OCI-M2 (cell line): ENCODE measurements around the gene TPP1.
A peak's percentile ranks its signal among the peaks of the same experiment; 100 is the strongest.

Experiments
- DNase-seq: peaks from one replicate; lab custom pipeline; 2025; ENCODE audit not compliant: unreplicated experiment; lab: John Stamatoyannopoulos, UW

Gene TPP1

DNA sequence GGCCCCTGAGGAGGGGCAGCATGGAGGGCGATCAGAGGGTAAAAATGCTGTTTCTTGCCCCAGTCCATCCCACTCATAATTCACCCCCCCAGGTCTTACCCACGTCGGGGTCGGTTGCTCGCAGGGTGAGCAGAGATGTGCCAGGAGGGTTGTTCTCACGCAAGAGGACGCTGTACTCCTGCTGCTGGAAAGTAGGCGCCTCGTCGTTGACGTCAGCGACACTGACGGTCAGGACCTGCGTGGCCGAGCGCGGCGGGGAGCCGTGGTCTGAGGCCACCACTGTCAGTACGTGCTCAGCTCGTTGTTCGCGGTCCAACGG lies 10.3 kb upstream of the TPP1 start:
- DNase-seq = no peak

- no peak for DNase-seq
Measured at GRCh38 chr11:6628526-6628925, 9.3 kb upstream of the TPP1 start.

- DNase-seq = no peak
Measured at GRCh38 chr11:6627762-6628241, 8.6 kb upstream of the TPP1 start.

GRCh38 chr11:6626971-6627761 lies 7.9 kb upstream of the TPP1 start:
- no peak for DNase-seq

DNA sequence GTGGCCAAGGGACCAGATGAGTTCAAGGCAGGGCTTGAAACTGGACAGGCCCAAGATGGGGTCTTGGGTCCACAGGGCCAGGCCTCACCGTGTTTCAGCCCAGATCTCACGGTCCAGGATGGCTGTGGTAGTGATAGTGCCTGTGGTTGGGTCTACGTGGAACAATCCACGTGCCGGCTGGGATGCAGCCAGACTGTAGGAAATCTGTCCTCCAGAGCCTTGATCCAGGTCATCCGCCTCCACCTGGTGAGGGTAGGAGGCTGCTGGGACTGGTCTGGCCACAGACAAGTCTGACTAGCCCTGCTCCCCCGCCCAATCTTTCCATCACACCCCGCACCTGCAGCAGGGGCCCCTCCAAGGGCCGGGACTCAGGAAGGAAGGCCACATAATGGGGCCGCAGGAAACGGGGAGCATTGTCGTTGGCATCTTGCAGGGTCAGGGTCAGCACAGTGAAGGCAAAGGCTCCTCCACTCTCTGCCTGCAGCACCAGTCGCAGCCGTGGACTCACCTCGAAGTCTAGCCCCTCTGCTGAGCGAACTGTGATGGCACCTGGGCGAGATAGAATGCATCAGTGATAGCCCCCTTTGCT lies 6.7 kb upstream of the TPP1 start:
- DNase-seq = no peak

DNA sequence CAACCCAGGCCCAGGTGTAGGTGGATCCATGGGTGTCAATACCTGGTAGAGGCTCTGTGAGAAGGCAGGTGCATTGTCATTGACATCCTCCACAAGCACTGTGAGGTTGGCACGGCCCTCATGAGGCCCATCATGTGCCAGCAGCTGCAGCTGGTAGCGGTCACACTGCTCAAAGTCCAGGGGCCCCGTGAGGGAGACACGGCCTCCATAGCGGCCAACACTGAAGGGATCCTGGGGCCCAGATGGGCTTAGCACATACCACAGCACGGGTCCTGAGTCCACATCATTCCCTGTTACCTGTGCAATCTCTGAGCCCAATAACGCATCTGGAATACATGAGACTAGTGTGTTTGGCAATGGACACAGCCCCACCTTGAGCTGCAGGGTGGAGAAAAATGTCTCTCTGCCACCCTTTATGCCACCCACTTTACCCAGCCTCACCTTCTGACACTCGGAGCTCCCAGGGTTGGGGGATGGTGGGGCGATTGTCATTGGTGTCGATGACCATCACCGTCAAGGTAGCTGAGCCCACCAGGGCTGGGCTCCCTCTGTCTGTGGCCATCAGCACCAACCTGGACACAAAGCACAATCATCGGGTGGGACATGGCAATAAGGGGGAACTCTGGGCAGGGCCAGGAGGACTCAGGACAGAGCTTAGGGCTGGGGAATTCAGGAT lies 6.1 kb upstream of the TPP1 start:
- DNase-seq = no peak

GRCh38 chr11:6623391-6624363 lies 4.5 kb upstream of the TPP1 start:
- no peak for DNase-seq

DNA sequence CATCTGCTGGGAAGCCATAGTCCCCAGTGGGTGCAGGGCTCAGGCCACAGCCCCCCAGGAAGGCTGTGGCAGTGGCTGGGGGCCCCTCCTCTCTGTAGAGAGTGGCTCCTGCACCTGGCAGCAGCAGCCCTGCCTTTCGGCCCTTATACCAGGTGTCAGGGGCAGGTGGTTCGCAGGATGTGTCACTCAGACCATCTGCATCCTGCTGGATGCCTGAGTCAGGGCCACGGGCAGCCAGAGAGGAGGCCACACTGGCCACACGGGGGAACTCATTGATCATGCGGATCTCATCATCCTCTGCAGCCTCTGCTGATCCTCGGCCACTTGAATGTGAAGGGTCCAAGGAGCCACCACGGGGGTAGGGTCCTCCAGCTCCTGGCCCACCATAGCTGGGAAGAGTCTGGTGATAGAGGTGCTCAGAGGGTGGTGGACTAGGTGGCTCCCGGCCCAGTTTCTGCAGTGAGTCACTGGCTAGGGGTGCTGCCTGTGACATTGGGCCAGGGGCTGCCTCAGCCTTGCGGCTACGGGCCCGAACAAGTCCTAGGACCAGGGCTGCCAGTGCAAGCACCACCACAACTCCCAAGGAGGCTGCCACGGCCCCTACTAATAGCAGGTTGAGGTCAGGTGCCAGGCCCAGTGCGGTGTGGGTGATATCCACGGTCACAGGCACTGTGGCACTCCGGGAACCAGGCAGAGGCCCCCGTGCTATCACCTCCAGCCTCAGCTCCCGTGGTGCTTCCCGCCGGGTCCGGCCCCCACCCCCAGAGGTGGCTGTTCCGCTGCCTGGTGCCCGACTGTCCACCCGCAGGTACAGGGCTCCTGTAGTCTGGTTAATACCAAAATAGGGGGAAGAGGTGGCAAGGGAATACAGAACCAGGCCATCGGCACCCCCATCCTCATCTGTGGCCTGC lies 3.3 kb upstream of the TPP1 start:
- DNase-seq = no peak

DNA sequence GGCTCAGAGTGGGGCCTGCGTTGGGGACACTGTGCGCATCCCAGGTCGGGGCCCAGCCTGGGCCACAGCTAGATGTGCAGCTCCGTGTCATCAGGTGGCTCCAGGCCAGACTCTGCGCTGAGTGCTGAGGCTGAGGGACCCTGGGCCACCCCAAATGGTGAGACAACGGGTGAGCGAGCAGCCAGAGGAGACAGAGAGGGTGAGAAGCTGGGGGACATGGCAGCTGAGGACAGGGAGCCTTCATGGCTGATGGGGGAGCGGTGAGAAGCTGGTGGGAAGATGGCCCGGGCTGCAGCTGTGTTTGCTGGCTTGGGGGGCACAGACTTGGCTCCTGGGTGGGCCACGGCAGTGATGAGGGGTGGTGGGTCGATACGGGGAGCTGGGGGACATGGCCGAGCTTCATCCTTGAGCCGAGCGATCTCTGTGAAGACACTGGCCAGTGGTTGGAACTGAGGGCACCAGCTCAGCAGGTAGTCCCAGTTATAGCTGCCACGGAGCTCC lies 2.5 kb upstream of the TPP1 start:
- no peak for DNase-seq

DNA sequence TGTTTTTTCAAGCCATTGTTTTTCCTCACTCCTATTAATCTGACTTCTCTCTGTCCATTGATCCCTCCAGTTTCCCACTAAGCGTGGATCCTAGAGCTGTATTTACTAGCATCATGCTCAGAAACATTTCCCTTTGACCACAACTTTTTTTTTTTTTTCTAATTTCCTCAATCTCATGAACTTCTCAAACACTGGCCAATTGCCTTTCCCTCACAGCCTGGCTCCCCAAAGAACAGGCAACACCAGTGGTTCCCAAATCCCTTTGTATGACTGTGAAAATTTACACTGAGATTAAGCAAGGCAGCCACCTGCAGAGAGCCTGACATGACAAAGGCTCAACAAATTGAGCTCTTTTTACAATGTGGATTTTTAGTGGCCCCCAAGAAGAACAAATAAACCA lies 1.4 kb upstream of the TPP1 start:
- DNase-seq = no peak

- DNase-seq = peak; percentile 15
Measured at GRCh38 chr11:6618117-6619003, 862 bp downstream of the TPP1 start.

- DNase-seq = no peak
Measured at GRCh38 chr11:6617315-6617781, 1.9 kb downstream of the TPP1 start.

DNA sequence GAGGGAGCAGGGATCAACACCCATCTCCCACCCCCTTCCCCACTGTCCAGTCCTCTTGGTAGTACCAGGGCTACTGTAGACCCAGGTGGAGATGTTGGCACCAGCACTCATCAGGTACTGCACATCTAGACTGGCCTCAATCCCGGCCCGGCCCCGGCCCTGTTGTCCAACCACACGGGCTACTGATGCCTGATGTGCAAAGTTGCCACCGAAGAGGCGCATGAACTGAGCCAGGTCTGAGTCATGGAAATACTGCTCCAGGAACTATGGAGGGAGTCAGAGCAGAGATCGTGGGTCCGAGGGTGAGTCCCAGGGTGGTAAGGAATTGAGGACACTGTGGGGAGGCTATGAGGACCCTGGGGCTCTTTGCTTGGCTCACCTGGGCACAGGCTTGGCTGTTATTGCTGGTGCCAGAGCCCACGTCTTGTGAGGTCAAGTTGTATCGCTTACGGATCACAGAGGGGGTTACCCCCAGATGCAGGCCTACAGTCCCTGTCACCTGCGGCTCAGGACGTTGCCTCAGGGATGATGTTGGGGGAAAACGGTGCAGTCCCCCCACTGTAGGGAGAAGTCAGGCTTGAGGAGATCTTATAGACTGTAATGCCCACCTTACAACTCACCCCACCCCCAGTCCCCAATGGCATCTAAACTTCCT lies 2.5 kb downstream of the TPP1 start:
- DNase-seq = no peak

DNA sequence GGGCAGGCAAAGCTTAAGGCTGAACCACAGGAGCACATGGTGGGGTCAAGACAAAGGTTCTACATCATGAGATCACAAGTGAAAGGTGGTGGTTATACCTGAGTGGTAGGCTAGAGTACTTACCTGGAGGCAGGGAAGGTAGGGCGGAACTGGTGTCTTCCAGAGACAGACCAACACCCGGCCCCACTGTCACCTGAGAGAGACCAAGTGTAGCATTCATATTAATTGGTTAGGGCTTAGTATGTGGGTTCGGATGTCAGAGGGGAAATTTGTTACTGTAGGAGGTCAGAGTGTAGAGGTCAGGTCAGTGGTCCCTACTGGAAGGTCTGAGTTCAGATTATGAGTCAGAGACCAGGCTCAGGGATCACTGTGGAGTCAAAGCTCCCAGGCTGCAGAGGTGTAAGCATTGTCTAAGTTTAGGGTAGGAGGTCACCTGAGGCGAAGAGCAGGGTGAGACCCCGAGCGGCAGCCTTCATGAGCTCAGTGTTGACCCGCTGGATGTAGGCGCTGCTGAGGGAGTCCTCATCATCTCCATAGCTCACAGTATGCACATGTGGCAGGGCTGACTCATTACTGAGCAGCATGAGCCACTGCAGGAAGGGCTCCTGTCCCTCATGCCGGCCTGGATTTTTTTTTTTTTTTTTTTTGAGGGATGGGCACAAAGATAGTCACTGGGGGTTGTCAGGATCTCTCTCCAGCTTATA lies 3.2 kb downstream of the TPP1 start:
- no peak for DNase-seq

- no peak for DNase-seq
Measured at GRCh38 chr11:6615046-6615445, 4.2 kb downstream of the TPP1 start.

DNA sequence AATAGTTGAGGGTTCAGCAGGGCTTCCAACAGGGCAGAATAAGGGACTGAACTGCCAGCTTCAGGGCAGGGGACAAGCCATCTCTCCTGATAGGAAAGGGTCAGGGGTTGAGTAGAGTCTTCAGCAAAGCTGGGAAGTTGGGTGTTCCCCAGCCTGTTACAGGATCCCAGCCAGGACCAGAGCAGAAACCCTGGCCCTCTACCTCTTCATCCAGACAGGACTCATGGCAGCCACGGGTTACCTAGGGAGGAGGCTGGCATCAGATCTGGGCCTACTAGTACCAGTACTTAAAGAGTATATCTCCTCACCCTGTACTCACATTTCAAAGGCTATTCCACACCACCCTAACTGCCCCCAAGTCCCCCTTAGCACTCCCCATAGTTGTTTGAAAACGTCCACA lies 4.8 kb downstream of the TPP1 start:
- no peak for DNase-seq

DNA sequence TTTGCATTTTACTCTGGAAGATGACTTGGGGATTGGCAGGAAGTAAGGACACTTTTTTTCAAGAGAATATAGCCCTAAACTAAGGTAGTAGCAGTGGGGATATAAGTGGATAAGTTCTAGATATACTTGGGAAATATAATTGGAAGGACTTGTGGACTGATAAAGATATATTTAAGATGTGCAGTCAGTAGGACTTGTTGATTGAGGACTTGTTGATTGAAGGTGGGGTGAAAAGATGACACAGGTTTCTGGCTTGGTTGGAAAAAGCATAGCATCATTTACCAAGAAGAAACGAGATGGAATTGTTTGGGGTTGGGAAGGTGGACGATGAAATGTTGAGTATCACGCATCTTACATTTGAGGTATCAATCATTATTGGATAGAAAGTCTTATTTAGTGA lies 5.7 kb downstream of the TPP1 start:
- no peak for DNase-seq
